ENCODE results near the gene CDKL5. TPM values are rescaled to one million over a fixed set of nuclear protein-coding genes. Genes with fewer than 3 reads are reported as not detected.

Gene CDKL5
- total RNA-seq, 1 donor: 3.7 TPM

DNA sequence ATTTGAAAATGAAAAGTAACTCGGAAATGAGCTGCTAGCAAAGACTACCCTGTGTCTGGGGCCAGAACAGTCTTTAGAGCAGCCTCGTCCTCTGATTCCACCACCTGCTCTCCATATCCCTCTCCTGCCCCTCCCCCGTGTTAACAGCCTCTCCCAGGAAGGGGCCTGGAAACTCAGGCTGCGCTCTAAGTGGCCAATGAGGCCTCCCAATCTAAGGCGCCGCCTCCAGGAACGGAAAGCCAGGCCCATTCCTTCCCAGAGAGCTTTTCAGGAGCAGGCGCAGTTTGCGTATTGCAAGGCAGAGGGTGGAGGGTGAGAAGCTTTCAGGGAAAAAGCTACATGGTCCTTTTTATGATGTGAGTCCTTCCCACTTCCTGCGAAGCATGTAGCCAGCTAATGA is 215.3 kb downstream of the CDKL5 start:
- TF ChIP-seq, protein P1, sequence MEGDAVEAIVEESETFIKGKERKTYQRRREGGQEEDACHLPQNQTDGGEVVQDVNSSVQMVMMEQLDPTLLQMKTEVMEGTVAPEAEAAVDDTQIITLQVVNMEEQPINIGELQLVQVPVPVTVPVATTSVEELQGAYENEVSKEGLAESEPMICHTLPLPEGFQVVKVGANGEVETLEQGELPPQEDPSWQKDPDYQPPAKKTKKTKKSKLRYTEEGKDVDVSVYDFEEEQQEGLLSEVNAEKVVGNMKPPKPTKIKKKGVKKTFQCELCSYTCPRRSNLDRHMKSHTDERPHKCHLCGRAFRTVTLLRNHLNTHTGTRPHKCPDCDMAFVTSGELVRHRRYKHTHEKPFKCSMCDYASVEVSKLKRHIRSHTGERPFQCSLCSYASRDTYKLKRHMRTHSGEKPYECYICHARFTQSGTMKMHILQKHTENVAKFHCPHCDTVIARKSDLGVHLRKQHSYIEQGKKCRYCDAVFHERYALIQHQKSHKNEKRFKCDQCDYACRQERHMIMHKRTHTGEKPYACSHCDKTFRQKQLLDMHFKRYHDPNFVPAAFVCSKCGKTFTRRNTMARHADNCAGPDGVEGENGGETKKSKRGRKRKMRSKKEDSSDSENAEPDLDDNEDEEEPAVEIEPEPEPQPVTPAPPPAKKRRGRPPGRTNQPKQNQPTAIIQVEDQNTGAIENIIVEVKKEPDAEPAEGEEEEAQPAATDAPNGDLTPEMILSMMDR (IDR thresholded peaks at IDR 0.05; ENCODE audit: insufficient read depth, low read length): no peak
- H3K4me3 ChIP-seq (ENCODE audit: low read depth, low read length): no peak overlapping the region
- no peak for DNase-seq (ENCODE audit: low read depth)

DNA sequence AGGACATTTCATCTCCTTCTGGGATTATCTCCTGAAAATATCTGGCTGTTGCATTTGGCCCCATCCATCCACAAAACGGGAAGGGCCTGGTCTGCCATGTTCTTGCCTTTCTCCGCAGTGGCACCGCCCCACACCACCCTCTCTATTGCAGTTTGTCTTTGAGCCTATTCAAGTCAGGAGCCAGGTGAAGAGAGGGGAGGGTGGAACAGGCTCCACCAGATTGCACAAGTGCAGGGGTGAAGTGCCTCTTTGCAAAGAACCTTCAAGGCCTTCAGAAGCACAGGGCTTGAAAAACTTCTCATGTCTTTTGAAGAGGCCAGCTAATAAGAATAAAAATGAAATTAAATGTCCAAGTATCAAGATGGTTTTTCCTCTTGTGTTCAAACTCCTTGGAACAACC is 217.8 kb downstream of the CDKL5 start:
- no peak for DNase-seq (ENCODE audit: low read depth)
- TF ChIP-seq, protein P1 (IDR thresholded peaks at IDR 0.05; ENCODE audit: insufficient read depth, low read length): no peak
- H3K4me3 ChIP-seq (ENCODE audit: low read depth, low read length): no peak overlapping the region

DNA sequence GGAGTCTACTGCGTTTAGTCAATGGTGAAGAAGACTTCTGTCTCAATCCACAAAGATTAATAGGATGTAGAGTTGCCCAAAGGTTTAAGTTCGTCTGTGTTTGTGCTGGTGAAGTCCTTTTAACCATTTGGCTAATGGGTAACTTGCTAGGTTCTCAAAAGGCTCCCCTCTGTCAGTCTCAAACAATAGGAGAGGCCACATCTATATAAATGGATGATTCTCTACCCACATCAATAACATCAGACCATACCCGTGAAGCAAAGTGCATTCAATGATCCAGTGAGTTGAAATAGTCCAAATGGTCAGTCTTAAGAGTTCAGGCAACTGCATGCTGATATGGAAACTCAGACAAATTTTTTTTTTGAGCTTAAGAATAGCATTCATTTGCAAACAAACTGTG is 218.4 kb downstream of the CDKL5 start:
- no peak for DNase-seq (ENCODE audit: low read depth)
- TF ChIP-seq, protein P1 (IDR thresholded peaks at IDR 0.05; ENCODE audit: insufficient read depth, low read length): no peak
- no peak overlapping the region for H3K4me3 ChIP-seq (ENCODE audit: low read depth, low read length)

DNA sequence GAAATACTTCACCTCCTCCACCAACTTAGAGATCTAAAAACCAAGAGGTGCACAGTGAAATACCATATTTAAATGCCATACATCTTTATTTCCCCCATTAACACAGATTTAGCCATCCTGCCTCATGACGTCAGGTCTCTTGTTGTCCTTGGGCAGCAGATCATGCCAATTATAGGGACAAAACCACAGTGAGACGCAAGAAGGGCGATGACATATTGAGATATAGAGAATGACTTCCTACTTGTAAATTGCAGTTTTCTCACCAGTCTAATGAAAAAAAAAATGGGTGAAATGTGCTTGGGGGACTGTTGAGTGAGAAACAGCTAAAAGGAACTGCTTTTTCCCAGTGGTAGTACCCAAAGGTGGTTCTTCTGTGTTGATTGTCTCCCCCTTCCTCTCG is 222.2 kb downstream of the CDKL5 start:
- no peak for DNase-seq (ENCODE audit: low read depth)
- TF ChIP-seq, protein P1 (IDR thresholded peaks at IDR 0.05; ENCODE audit: insufficient read depth, low read length): no peak
- no peak overlapping the region for H3K4me3 ChIP-seq (ENCODE audit: low read depth, low read length)

DNA sequence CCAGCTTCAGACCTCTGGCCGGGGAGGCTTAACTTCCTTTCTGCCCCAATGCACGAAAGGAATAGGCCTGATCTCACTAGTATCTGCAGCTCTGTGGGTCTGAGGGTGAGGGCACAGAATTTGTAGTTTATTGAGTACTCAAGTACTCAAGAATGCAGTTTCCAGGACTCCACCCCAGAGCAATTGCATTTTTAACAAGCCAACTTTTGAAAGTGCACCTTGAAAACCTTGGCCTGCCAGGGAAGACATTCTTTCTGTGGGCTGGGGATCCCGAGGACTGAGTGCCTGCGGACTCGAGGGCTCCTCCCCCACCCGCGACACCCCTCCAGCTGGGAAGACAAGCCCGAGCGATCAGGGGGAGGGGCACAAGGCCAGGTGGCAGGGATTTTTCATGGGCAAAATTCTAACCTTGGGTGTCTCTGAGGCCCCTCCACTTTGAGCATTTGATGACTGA is 224.1 kb downstream of the CDKL5 start:
- TF ChIP-seq, protein P1 (IDR thresholded peaks at IDR 0.05; ENCODE audit: insufficient read depth, low read length): no peak
- H3K4me3 ChIP-seq (ENCODE audit: low read depth, low read length): no peak overlapping the region
- no peak for DNase-seq (ENCODE audit: low read depth)

DNA sequence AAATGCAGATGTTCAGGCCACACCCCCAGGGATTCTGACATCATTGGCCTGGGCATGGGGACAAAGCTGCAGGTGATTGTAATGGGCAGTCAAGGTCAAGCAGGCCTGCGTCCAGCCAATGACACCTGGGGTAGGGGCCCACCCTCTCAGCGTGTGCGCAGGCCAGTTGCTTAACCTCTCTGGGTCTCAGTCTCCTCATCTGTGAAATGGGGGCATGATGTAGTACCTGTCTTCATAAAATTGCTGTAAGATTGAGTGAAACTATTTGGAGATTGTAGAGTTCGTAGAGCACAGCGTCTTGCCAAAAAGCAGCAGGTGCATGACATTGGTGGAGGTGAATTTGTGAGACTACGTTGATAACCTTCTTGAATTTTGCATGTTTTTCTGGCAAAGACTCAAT is 225.3 kb downstream of the CDKL5 start:
- DNase-seq (ENCODE audit: low read depth): no peak

DNA sequence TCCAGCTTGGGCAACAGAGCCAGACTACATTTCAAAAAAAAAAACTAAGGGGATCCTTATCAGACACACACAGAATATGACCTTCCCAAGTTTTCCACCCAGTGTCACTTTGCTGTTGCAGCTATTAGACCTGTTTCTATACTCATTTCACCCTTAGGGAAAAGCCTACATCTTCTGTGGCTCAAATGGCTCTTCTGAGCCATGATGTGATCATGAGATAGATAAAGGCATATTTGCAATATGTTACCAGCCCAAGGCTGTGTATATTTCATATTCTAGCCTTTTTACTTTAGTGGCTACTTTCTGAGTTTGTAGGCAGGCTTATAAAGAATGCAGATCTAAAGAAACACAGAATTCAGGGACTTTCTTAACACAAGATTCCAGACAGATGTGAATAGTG is 227.2 kb downstream of the CDKL5 start:
- DNase-seq (ENCODE audit: low read depth): no peak
- TF ChIP-seq, protein P1 (IDR thresholded peaks at IDR 0.05; ENCODE audit: insufficient read depth, low read length): no peak
- H3K4me3 ChIP-seq (ENCODE audit: low read depth, low read length): no peak overlapping the region

More for the DNA sequence above, 225.3 kb downstream of the CDKL5 start:
- no peak overlapping the region for H3K4me3 ChIP-seq (ENCODE audit: low read depth, low read length)
- TF ChIP-seq, protein P1 (IDR thresholded peaks at IDR 0.05; ENCODE audit: insufficient read depth, low read length): no peak
